ENCODE measurements around the gene DDX27. TPM values are rescaled to one million over a fixed set of nuclear protein-coding genes. Genes with fewer than 3 reads are reported as not detected.

Gene DDX27
- total and polyA plus RNA-seq, 2 of the 13 experiments (the other 11 are each of a cell fraction or from before 2014, with no cell fraction given) = 42.6 to 72.8 TPM

DNA sequence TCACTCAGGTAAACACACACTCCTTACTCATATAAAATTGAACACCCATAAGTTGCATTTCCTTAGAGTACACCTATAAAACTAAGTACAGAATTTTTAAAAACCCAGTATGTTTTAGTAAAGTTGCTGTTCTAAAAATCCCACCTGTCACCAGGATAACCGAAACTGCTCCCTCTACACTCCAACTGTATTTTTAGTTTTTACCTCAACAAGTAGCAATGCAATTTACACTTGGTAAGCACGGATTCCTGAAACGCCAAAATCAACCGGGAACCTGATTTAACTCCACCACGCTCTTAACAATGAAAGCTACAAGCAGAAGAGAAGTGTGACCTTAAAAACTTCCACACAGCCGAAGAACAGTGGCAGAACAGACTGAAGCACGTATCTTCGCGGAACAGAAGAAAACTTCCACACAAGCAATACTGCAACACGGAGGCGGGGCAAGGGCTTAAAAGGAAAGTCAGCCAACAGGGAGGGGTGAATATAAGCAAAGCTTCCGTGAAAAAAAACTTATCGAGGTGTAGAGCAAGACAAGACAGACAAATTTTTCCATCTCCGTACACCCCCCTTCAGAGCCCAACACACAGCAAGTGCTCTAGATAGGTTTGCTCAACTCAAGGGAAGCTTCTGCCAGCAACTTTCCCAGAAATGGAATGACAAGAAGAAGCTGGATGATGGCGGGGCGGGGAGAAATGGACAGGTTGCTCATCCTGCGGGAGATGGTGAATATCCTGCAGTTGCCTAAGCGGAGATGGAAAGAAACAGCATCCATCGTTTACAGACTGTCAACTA lies 32.5 kb upstream of the DDX27 start (continued):
- TF ChIP-seq ZNF720 (CRISPR knock-in tag; IDR thresholded peaks at IDR 0.05) = no peak
- no peak for TF ChIP-seq ZFYVE20 (CRISPR knock-in tag; IDR thresholded peaks at IDR 0.05; ENCODE audit: borderline replicate concordance, low read depth)
- TF ChIP-seq, protein P1, sequence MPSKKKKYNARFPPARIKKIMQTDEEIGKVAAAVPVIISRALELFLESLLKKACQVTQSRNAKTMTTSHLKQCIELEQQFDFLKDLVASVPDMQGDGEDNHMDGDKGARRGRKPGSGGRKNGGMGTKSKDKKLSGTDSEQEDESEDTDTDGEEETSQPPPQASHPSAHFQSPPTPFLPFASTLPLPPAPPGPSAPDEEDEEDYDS (CRISPR knock-in tag; IDR thresholded peaks at IDR 0.05) = peak; percentile 92
- TF ChIP-seq ZNF564 (CRISPR knock-in tag; IDR thresholded peaks at IDR 0.05) = no peak
- TF ChIP-seq, protein P2, sequence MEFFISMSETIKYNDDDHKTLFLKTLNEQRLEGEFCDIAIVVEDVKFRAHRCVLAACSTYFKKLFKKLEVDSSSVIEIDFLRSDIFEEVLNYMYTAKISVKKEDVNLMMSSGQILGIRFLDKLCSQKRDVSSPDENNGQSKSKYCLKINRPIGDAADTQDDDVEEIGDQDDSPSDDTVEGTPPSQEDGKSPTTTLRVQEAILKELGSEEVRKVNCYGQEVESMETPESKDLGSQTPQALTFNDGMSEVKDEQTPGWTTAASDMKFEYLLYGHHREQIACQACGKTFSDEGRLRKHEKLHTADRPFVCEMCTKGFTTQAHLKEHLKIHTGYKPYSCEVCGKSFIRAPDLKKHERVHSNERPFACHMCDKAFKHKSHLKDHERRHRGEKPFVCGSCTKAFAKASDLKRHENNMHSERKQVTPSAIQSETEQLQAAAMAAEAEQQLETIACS (CRISPR knock-in tag; IDR thresholded peaks at IDR 0.05) = no peak
- 0 out of 2 replicates have a peak, but pooled peaks have one; percentile 20 for TF ChIP-seq PPARG (CRISPR knock-in tag; conservative IDR thresholded peaks at IDR 0.05)
- TF ChIP-seq ZBTB20 (CRISPR knock-in tag; IDR thresholded peaks at IDR 0.05; ENCODE audit: borderline replicate concordance, low read depth) = no peak
- peak; percentile 44; the same call in 1 of the 2 replicates for TF ChIP-seq MEF2D (CRISPR knock-in tag; IDR thresholded peaks at IDR 0.05)
- TF ChIP-seq, protein P3, sequence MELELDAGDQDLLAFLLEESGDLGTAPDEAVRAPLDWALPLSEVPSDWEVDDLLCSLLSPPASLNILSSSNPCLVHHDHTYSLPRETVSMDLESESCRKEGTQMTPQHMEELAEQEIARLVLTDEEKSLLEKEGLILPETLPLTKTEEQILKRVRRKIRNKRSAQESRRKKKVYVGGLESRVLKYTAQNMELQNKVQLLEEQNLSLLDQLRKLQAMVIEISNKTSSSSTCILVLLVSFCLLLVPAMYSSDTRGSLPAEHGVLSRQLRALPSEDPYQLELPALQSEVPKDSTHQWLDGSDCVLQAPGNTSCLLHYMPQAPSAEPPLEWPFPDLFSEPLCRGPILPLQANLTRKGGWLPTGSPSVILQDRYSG (CRISPR knock-in tag; IDR thresholded peaks at IDR 0.05) = no peak
- TF ChIP-seq ZNF556 (CRISPR knock-in tag; IDR thresholded peaks at IDR 0.05; ENCODE audit: borderline replicate concordance) = no peak
- TF ChIP-seq, protein P4, sequence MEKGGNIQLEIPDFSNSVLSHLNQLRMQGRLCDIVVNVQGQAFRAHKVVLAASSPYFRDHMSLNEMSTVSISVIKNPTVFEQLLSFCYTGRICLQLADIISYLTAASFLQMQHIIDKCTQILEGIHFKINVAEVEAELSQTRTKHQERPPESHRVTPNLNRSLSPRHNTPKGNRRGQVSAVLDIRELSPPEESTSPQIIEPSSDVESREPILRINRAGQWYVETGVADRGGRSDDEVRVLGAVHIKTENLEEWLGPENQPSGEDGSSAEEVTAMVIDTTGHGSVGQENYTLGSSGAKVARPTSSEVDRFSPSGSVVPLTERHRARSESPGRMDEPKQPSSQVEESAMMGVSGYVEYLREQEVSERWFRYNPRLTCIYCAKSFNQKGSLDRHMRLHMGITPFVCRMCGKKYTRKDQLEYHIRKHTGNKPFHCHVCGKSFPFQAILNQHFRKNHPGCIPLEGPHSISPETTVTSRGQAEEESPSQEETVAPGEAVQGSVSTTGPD (CRISPR knock-in tag; IDR thresholded peaks at IDR 0.05) = no peak
- TF ChIP-seq ZNF709 (CRISPR knock-in tag; IDR thresholded peaks at IDR 0.05) = no peak
- no peak for TF ChIP-seq ZNF33A (CRISPR knock-in tag; IDR thresholded peaks at IDR 0.05; ENCODE audit: borderline replicate concordance)
- peak; percentile 4; the same call in 1 of the 2 replicates for TF ChIP-seq YEATS4 (CRISPR knock-in tag; IDR thresholded peaks at IDR 0.05; ENCODE audit: borderline replicate concordance)
- TF ChIP-seq, protein P5, sequence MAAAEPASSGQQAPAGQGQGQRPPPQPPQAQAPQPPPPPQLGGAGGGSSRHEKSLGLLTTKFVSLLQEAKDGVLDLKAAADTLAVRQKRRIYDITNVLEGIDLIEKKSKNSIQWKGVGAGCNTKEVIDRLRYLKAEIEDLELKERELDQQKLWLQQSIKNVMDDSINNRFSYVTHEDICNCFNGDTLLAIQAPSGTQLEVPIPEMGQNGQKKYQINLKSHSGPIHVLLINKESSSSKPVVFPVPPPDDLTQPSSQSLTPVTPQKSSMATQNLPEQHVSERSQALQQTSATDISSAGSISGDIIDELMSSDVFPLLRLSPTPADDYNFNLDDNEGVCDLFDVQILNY (CRISPR knock-in tag; conservative IDR thresholded peaks at IDR 0.05) = no peak
- TF ChIP-seq, protein P6, sequence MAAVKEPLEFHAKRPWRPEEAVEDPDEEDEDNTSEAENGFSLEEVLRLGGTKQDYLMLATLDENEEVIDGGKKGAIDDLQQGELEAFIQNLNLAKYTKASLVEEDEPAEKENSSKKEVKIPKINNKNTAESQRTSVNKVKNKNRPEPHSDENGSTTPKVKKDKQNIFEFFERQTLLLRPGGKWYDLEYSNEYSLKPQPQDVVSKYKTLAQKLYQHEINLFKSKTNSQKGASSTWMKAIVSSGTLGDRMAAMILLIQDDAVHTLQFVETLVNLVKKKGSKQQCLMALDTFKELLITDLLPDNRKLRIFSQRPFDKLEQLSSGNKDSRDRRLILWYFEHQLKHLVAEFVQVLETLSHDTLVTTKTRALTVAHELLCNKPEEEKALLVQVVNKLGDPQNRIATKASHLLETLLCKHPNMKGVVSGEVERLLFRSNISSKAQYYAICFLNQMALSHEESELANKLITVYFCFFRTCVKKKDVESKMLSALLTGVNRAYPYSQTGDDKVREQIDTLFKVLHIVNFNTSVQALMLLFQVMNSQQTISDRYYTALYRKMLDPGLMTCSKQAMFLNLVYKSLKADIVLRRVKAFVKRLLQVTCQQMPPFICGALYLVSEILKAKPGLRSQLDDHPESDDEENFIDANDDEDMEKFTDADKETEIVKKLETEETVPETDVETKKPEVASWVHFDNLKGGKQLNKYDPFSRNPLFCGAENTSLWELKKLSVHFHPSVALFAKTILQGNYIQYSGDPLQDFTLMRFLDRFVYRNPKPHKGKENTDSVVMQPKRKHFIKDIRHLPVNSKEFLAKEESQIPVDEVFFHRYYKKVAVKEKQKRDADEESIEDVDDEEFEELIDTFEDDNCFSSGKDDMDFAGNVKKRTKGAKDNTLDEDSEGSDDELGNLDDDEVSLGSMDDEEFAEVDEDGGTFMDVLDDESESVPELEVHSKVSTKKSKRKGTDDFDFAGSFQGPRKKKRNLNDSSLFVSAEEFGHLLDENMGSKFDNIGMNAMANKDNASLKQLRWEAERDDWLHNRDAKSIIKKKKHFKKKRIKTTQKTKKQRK (IDR thresholded peaks at IDR 0.05; ENCODE audit: low read length) = no peak
- no peak for TF ChIP-seq KDM4B (CRISPR knock-in tag; IDR thresholded peaks at IDR 0.05)
- TF ChIP-seq, protein P7, sequence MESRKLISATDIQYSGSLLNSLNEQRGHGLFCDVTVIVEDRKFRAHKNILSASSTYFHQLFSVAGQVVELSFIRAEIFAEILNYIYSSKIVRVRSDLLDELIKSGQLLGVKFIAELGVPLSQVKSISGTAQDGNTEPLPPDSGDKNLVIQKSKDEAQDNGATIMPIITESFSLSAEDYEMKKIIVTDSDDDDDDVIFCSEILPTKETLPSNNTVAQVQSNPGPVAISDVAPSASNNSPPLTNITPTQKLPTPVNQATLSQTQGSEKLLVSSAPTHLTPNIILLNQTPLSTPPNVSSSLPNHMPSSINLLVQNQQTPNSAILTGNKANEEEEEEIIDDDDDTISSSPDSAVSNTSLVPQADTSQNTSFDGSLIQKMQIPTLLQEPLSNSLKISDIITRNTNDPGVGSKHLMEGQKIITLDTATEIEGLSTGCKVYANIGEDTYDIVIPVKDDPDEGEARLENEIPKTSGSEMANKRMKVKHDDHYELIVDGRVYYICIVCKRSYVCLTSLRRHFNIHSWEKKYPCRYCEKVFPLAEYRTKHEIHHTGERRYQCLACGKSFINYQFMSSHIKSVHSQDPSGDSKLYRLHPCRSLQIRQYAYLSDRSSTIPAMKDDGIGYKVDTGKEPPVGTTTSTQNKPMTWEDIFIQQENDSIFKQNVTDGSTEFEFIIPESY (CRISPR knock-in tag; IDR thresholded peaks at IDR 0.05) = no peak
